ENCODE measurements around the gene NACA2. TPM values are rescaled to one million over a fixed set of nuclear protein-coding genes. Genes with fewer than 3 reads are reported as not detected.

Gene NACA2
- total RNA-seq (not detected), polyA plus RNA-seq (under 1 TPM; 0.16 to 0.43 (median 0.23) TPM)
- long read RNA-seq, donor 1 = 0 reads
- long read RNA-seq, donor 2 = 0 reads

DNA sequence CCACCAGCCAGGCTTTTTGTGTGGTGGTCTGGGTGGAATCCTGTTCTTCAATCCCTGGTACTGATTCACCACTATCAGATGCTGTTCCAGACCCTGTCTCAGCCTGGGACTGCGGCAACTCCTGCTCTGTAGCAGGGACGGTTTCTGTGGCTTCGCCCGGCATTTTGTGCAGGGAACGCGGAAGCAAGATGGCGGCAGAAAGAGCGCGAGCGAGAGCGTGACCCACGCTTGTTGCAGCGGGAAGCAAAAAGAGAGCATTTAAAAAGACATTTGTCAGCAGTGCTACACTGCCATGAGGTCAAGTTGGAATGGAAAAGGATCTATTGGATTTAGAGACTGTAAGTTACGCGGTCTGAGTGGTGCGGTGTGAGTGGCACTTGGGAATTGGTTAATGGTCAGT is at the start of gene NACA2:
NACA2 (minus strand) TSS at position 202 of the 400 bp plus-strand sequence; CDS start at position 163, 39 bp downstream.
- Histone ChIP-seq H3K9me3 (no peaks in the 10 kb centered on the region), H3K4me1 (no peaks in the 10 kb centered on the region), H3K36me3 (no peaks in the 10 kb centered on the region), H3K27me3 (replicated peaks in 1 of 7) (peaks cover 0 to 58% (median 2%) of the 10 kb centered on the region in 7 donors), H3K27ac (no peak within 1 kb of the TSS), H3K4me3 (no peak within 1 kb of the TSS)
- DNase-seq = no peak
- WGBS, 5 donors = 94 to 98% (median 97%) methylated on average over 16 of the region's 16 CpGs
- intact Hi-C loops (cut with DNase I; ENCODE audit: low total_unique reads) = no loop called here
- TF ChIP-seq, protein P1, sequence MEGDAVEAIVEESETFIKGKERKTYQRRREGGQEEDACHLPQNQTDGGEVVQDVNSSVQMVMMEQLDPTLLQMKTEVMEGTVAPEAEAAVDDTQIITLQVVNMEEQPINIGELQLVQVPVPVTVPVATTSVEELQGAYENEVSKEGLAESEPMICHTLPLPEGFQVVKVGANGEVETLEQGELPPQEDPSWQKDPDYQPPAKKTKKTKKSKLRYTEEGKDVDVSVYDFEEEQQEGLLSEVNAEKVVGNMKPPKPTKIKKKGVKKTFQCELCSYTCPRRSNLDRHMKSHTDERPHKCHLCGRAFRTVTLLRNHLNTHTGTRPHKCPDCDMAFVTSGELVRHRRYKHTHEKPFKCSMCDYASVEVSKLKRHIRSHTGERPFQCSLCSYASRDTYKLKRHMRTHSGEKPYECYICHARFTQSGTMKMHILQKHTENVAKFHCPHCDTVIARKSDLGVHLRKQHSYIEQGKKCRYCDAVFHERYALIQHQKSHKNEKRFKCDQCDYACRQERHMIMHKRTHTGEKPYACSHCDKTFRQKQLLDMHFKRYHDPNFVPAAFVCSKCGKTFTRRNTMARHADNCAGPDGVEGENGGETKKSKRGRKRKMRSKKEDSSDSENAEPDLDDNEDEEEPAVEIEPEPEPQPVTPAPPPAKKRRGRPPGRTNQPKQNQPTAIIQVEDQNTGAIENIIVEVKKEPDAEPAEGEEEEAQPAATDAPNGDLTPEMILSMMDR (IDR thresholded peaks at IDR 0.05 in 8 of 11, conservative IDR thresholded peaks at IDR 0.05 in 3 of 11) = no peak
- TF ChIP-seq POLR2AphosphoS5 (IDR thresholded peaks at IDR 0.05) = no peak
- TF ChIP-seq POLR2A (IDR thresholded peaks at IDR 0.05) = no peak

DNA sequence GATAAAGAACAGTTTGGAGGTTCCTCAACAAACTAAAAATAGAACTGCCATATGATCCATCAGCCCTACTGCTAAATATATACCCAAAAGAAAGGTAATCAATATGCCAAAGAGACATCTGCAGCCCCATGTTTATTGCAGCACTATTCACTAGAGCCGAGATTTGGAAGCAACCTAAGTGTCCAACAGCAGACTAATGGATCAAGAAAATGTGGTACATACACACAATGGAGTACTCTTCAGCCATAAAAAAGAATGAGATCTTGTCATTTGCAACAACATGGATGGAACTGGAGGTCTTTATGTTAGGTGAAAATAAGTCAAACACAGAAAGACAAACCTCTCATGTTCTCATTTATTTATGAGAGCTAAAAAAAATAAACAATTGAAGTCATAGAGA is 48.8 kb upstream of the NACA2 start:
- peaks cover 0 to 14% (median 0%) of the 10 kb centered on the region in 7 donors for H3K27me3 ChIP-seq (replicated peaks in 1 of 7)
- no peak overlapping the region for H3K27ac ChIP-seq
- WGBS, 5 donors = 85 to 97% (median 92%) methylated on average over 1 of the region's 1 CpG
- H3K4me3 ChIP-seq = no peak overlapping the region
- peaks cover 0 to 9% (median 2%) of the 10 kb centered on the region in 8 donors for H3K9me3 ChIP-seq
- TF ChIP-seq, protein P1 (IDR thresholded peaks at IDR 0.05 in 8 of 11, conservative IDR thresholded peaks at IDR 0.05 in 3 of 11) = no peak
- TF ChIP-seq POLR2A (IDR thresholded peaks at IDR 0.05) = no peak
- TF ChIP-seq POLR2AphosphoS5 (IDR thresholded peaks at IDR 0.05) = no peak
- DNase-seq = no peak
- no peaks in the 10 kb centered on the region for H3K36me3 ChIP-seq
- intact Hi-C loops (cut with DNase I; ENCODE audit: low total_unique reads) = no loop called here
- no peaks in the 10 kb centered on the region for H3K4me1 ChIP-seq

DNA sequence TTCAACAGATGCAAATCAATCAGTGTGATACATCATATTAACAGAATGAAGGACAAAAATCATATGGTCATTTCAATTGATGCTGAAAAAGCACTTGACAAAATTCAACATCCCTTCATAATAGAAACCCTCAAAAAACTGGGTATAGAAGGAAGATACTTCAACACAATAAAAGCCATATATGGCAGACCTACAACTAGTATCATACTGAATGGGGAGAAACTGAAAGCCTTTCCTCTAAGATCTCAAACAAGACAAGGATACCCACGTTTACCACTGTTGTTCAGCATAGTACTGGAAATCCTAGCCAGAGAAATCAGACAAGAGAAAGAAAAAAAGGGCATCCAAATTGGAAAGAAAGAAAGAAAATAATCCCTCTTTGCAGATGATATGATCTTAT is 47.1 kb upstream of the NACA2 start:
- Histone ChIP-seq H3K36me3 (no peaks in the 10 kb centered on the region), H3K27me3 (replicated peaks in 1 of 7) (peaks cover 0 to 8% (median 0%) of the 10 kb centered on the region in 7 donors), H3K27ac (no peak overlapping the region), H3K4me3 (no peak overlapping the region), H3K9me3 (peaks cover 0 to 11% (median 3%) of the 10 kb centered on the region in 8 donors), H3K4me1 (no peaks in the 10 kb centered on the region)
- TF ChIP-seq POLR2A (IDR thresholded peaks at IDR 0.05) (no peak), POLR2AphosphoS5 (IDR thresholded peaks at IDR 0.05) (no peak)
- TF ChIP-seq, protein P1 (IDR thresholded peaks at IDR 0.05 in 8 of 11, conservative IDR thresholded peaks at IDR 0.05 in 3 of 11) = no peak
- no peak for DNase-seq
- 42 to 79% (median 54%) methylated on average over 1 of the region's 1 CpG for WGBS, 5 donors
- intact Hi-C loops (cut with DNase I; ENCODE audit: low total_unique reads) = no loop called here

DNA sequence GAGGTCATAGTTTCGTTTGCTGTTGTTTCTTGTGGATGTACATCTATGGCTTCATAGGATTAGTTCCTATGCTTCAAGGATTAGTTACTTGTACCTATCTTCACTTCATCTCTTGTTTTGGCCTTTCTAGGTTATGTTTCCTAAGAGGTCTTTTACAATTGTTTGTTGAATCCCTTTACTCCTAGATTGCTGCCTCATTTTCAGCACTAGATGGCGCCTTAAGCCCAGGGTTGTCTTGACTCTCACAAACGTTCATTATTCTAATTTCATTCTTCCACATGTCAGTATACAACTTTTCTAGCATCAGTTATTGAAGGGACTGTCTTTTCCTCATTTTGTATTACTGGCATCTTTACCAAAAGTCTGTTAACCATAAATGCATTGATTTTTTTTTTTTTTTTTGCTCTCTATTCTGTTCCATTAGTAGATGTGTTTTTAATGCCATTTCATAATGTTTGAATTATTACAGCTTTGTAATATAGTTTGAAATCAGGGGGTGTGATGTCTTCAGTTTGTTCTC is 45.0 kb upstream of the NACA2 start:
- peaks cover 0 to 16% (median 0%) of the 10 kb centered on the region in 7 donors for H3K27me3 ChIP-seq (replicated peaks in 1 of 7)
- H3K4me3 ChIP-seq = no peak overlapping the region
- peaks cover 0 to 11% (median 3%) of the 10 kb centered on the region in 8 donors for H3K9me3 ChIP-seq
- H3K4me1 ChIP-seq = no peaks in the 10 kb centered on the region
- TF ChIP-seq, protein P1 (IDR thresholded peaks at IDR 0.05 in 8 of 11, conservative IDR thresholded peaks at IDR 0.05 in 3 of 11) = peak in 9 of 11 experiments; percentile 40 to 68 (median 58)
- TF ChIP-seq POLR2A (IDR thresholded peaks at IDR 0.05) = no peak
- WGBS, 5 donors = 18 to 26% (median 24%) methylated on average over 3 of the region's 3 CpGs
- intact Hi-C loops (cut with DNase I; ENCODE audit: low total_unique reads) = no loop called here
- no peak overlapping the region for H3K27ac ChIP-seq
- H3K36me3 ChIP-seq = no peaks in the 10 kb centered on the region
- DNase-seq = no peak
